Fibroblast of the aortic adventitia (primary cell): ENCODE results near the gene FCHSD2. TPM values are rescaled to one million over a fixed set of nuclear protein-coding genes. Genes with fewer than 3 reads are reported as not detected.

Experiments
- DNase-seq: peaks from one replicate; pipeline ENCODE4 v3.0.0-alpha.2; 2010; ENCODE audit warnings: low read depth
- H3K4me3 ChIP-seq: 2 replicates; pipeline ENCODE4 v1.5.1; 2011; ENCODE audit warnings: low read depth, mild to moderate bottlenecking, control low read depth, low read length, moderate library complexity
- CTCF ChIP-seq: IDR thresholded peaks from 2 replicates; pipeline ENCODE4 v1.5.1; 2011; ENCODE audit warnings: mild to moderate bottlenecking, low read length, control low read depth, inconsistent platforms; ENCODE audit not compliant: insufficient read depth
- total RNA-seq: library from RNA; depleted of rRNA; stranded (reverse); fragments of >200 nt; gene quantifications from 2 replicates; pipeline ENCODE4 v1.2.3, GENCODE V29; 2012; ENCODE audit warnings: low replicate concordance

Gene FCHSD2
- 11.3 and 14.9 TPM in 2 replicates for total RNA-seq

- TF ChIP-seq CTCF, result no peak
- H3K4me3 ChIP-seq, result peak within 1 kb of the TSS; percentile 90
- no peak for DNase-seq
Measured at GRCh38 chr11:73142128-73142377, at the start of gene FCHSD2. FCHSD2 (minus strand) TSS chr11:73142318; CDS start chr11:73141877, 441 bp downstream.

- no peak for TF ChIP-seq CTCF
- no peak overlapping the region for H3K4me3 ChIP-seq
- DNase-seq, result no peak
Measured at GRCh38 chr11:73191151-73191550, 49.0 kb upstream of the FCHSD2 start.

- H3K4me3 ChIP-seq, result no peak overlapping the region
- DNase-seq, result no peak
- TF ChIP-seq CTCF, result no peak
Measured at GRCh38 chr11:73190557-73190885, 48.4 kb upstream of the FCHSD2 start.

- DNase-seq, result no peak
- TF ChIP-seq CTCF, result no peak
- H3K4me3 ChIP-seq, result no peak overlapping the region
Measured at GRCh38 chr11:73189723-73190556, 47.8 kb upstream of the FCHSD2 start.

- no peak overlapping the region for H3K4me3 ChIP-seq
- DNase-seq, result no peak
- no peak for TF ChIP-seq CTCF
Measured at GRCh38 chr11:73189315-73189714, 47.2 kb upstream of the FCHSD2 start.

GRCh38 chr11:73188301-73188700 lies 46.2 kb upstream of the FCHSD2 start:
- DNase-seq, result peak; percentile 27
- no peak overlapping the region for H3K4me3 ChIP-seq
- no peak for TF ChIP-seq CTCF

GRCh38 chr11:73187854-73188253 lies 45.7 kb upstream of the FCHSD2 start:
- no peak for DNase-seq
- no peak for TF ChIP-seq CTCF
- no peak overlapping the region for H3K4me3 ChIP-seq
